ENCODE results near the gene LRBA.

LRBA gene

GRCh38 chr4:150439451-150439933, 575.6 kb downstream of the LRBA start:
- Histone ChIP-seq H3K9me3 (ENCODE audit: control insufficient read depth, insufficient read depth, low read length) (no peaks in the 10 kb centered on the region), H3K36me3 (ENCODE audit: control insufficient read depth, insufficient read depth, low read length) (no peaks in the 10 kb centered on the region), H3K9ac (ENCODE audit: low read depth, low read length) (no peak overlapping the region), H3K4me1 (ENCODE audit: control insufficient read depth, insufficient read depth, low read length) (no peaks in the 10 kb centered on the region), H3K27me3 (ENCODE audit: control insufficient read depth, insufficient read depth, low read length) (no peaks in the 10 kb centered on the region), H3K4me3 (ENCODE audit: low read depth, low read length) (no peak overlapping the region)

- H3K27me3 ChIP-seq (ENCODE audit: control insufficient read depth, insufficient read depth, low read length) = no peaks in the 10 kb centered on the region
- no peaks in the 10 kb centered on the region for H3K9me3 ChIP-seq (ENCODE audit: control insufficient read depth, insufficient read depth, low read length)
- no peaks in the 10 kb centered on the region for H3K36me3 ChIP-seq (ENCODE audit: control insufficient read depth, insufficient read depth, low read length)
- no peak overlapping the region for H3K4me3 ChIP-seq (ENCODE audit: low read depth, low read length)
- no peak overlapping the region for H3K9ac ChIP-seq (ENCODE audit: low read depth, low read length)
- H3K4me1 ChIP-seq (ENCODE audit: control insufficient read depth, insufficient read depth, low read length) = no peaks in the 10 kb centered on the region
These were observed 578.3 kb downstream of the LRBA start for GRCh38 chr4:150436598-150437370.

GRCh38 chr4:150431221-150431620, 583.9 kb downstream of the LRBA start:
- H3K4me3 ChIP-seq (ENCODE audit: low read depth, low read length) = no peak overlapping the region
- no peaks in the 10 kb centered on the region for H3K4me1 ChIP-seq (ENCODE audit: control insufficient read depth, insufficient read depth, low read length)
- no peaks in the 10 kb centered on the region for H3K36me3 ChIP-seq (ENCODE audit: control insufficient read depth, insufficient read depth, low read length)
- H3K27me3 ChIP-seq (ENCODE audit: control insufficient read depth, insufficient read depth, low read length) = no peaks in the 10 kb centered on the region
- H3K9me3 ChIP-seq (ENCODE audit: control insufficient read depth, insufficient read depth, low read length) = no peaks in the 10 kb centered on the region
- no peak overlapping the region for H3K9ac ChIP-seq (ENCODE audit: low read depth, low read length)

- no peak overlapping the region for H3K4me3 ChIP-seq (ENCODE audit: low read depth, low read length)
- H3K4me1 ChIP-seq (ENCODE audit: control insufficient read depth, insufficient read depth, low read length) = no peaks in the 10 kb centered on the region
- H3K36me3 ChIP-seq (ENCODE audit: control insufficient read depth, insufficient read depth, low read length) = no peaks in the 10 kb centered on the region
- no peak overlapping the region for H3K9ac ChIP-seq (ENCODE audit: low read depth, low read length)
- no peaks in the 10 kb centered on the region for H3K27me3 ChIP-seq (ENCODE audit: control insufficient read depth, insufficient read depth, low read length)
- no peaks in the 10 kb centered on the region for H3K9me3 ChIP-seq (ENCODE audit: control insufficient read depth, insufficient read depth, low read length)
These were observed 589.9 kb downstream of the LRBA start for GRCh38 chr4:150425161-150425560.

- Histone ChIP-seq H3K36me3 (ENCODE audit: control insufficient read depth, insufficient read depth, low read length) (no peaks in the 10 kb centered on the region), H3K4me1 (ENCODE audit: control insufficient read depth, insufficient read depth, low read length) (no peaks in the 10 kb centered on the region), H3K4me3 (ENCODE audit: low read depth, low read length) (no peak overlapping the region), H3K27me3 (ENCODE audit: control insufficient read depth, insufficient read depth, low read length) (no peaks in the 10 kb centered on the region), H3K9me3 (ENCODE audit: control insufficient read depth, insufficient read depth, low read length) (no peaks in the 10 kb centered on the region), H3K9ac (ENCODE audit: low read depth, low read length) (no peak overlapping the region)
These were observed 591.6 kb downstream of the LRBA start for GRCh38 chr4:150423503-150423902.

- no peaks in the 10 kb centered on the region for H3K9me3 ChIP-seq (ENCODE audit: control insufficient read depth, insufficient read depth, low read length)
- no peaks in the 10 kb centered on the region for H3K4me1 ChIP-seq (ENCODE audit: control insufficient read depth, insufficient read depth, low read length)
- no peak overlapping the region for H3K9ac ChIP-seq (ENCODE audit: low read depth, low read length)
- H3K36me3 ChIP-seq (ENCODE audit: control insufficient read depth, insufficient read depth, low read length) = no peaks in the 10 kb centered on the region
- H3K4me3 ChIP-seq (ENCODE audit: low read depth, low read length) = no peak overlapping the region
- H3K27me3 ChIP-seq (ENCODE audit: control insufficient read depth, insufficient read depth, low read length) = no peaks in the 10 kb centered on the region
These were observed 592.0 kb downstream of the LRBA start for GRCh38 chr4:150423074-150423473.

- H3K36me3 ChIP-seq (ENCODE audit: control insufficient read depth, insufficient read depth, low read length) = no peaks in the 10 kb centered on the region
- no peaks in the 10 kb centered on the region for H3K27me3 ChIP-seq (ENCODE audit: control insufficient read depth, insufficient read depth, low read length)
- no peak overlapping the region for H3K4me3 ChIP-seq (ENCODE audit: low read depth, low read length)
- H3K9me3 ChIP-seq (ENCODE audit: control insufficient read depth, insufficient read depth, low read length) = no peaks in the 10 kb centered on the region
- no peaks in the 10 kb centered on the region for H3K4me1 ChIP-seq (ENCODE audit: control insufficient read depth, insufficient read depth, low read length)
- no peak overlapping the region for H3K9ac ChIP-seq (ENCODE audit: low read depth, low read length)
These were observed 593.5 kb downstream of the LRBA start for GRCh38 chr4:150421612-150422011.

GRCh38 chr4:150419939-150420338, 595.1 kb downstream of the LRBA start:
- Histone ChIP-seq H3K4me1 (ENCODE audit: control insufficient read depth, insufficient read depth, low read length) (no peaks in the 10 kb centered on the region), H3K9me3 (ENCODE audit: control insufficient read depth, insufficient read depth, low read length) (no peaks in the 10 kb centered on the region), H3K4me3 (ENCODE audit: low read depth, low read length) (no peak overlapping the region), H3K27me3 (ENCODE audit: control insufficient read depth, insufficient read depth, low read length) (no peaks in the 10 kb centered on the region), H3K36me3 (ENCODE audit: control insufficient read depth, insufficient read depth, low read length) (no peaks in the 10 kb centered on the region), H3K9ac (ENCODE audit: low read depth, low read length) (no peak overlapping the region)

- Histone ChIP-seq H3K9ac (ENCODE audit: low read depth, low read length) (no peak overlapping the region), H3K4me1 (ENCODE audit: control insufficient read depth, insufficient read depth, low read length) (no peaks in the 10 kb centered on the region), H3K36me3 (ENCODE audit: control insufficient read depth, insufficient read depth, low read length) (no peaks in the 10 kb centered on the region), H3K27me3 (ENCODE audit: control insufficient read depth, insufficient read depth, low read length) (no peaks in the 10 kb centered on the region), H3K9me3 (ENCODE audit: control insufficient read depth, insufficient read depth, low read length) (no peaks in the 10 kb centered on the region), H3K4me3 (ENCODE audit: low read depth, low read length) (no peak overlapping the region)
These were observed 596.2 kb downstream of the LRBA start for GRCh38 chr4:150418757-150419410.

GRCh38 chr4:150415213-150415612, 599.9 kb downstream of the LRBA start:
- Histone ChIP-seq H3K27me3 (ENCODE audit: control insufficient read depth, insufficient read depth, low read length) (no peaks in the 10 kb centered on the region), H3K4me3 (ENCODE audit: low read depth, low read length) (no peak overlapping the region), H3K9me3 (ENCODE audit: control insufficient read depth, insufficient read depth, low read length) (no peaks in the 10 kb centered on the region), H3K9ac (ENCODE audit: low read depth, low read length) (no peak overlapping the region), H3K36me3 (ENCODE audit: control insufficient read depth, insufficient read depth, low read length) (no peaks in the 10 kb centered on the region), H3K4me1 (ENCODE audit: control insufficient read depth, insufficient read depth, low read length) (no peaks in the 10 kb centered on the region)

GRCh38 chr4:150411520-150411919, 603.6 kb downstream of the LRBA start:
- Histone ChIP-seq H3K9ac (ENCODE audit: low read depth, low read length) (no peak overlapping the region), H3K4me3 (ENCODE audit: low read depth, low read length) (no peak overlapping the region), H3K9me3 (ENCODE audit: control insufficient read depth, insufficient read depth, low read length) (no peaks in the 10 kb centered on the region), H3K4me1 (ENCODE audit: control insufficient read depth, insufficient read depth, low read length) (no peaks in the 10 kb centered on the region), H3K27me3 (ENCODE audit: control insufficient read depth, insufficient read depth, low read length) (no peaks in the 10 kb centered on the region), H3K36me3 (ENCODE audit: control insufficient read depth, insufficient read depth, low read length) (no peaks in the 10 kb centered on the region)

GRCh38 chr4:150402871-150403272, 612.2 kb downstream of the LRBA start:
- H3K4me3 ChIP-seq (ENCODE audit: low read depth, low read length) = no peak overlapping the region
- no peaks in the 10 kb centered on the region for H3K4me1 ChIP-seq (ENCODE audit: control insufficient read depth, insufficient read depth, low read length)
- no peaks in the 10 kb centered on the region for H3K9me3 ChIP-seq (ENCODE audit: control insufficient read depth, insufficient read depth, low read length)
- H3K36me3 ChIP-seq (ENCODE audit: control insufficient read depth, insufficient read depth, low read length) = no peaks in the 10 kb centered on the region
- no peak overlapping the region for H3K9ac ChIP-seq (ENCODE audit: low read depth, low read length)
- no peaks in the 10 kb centered on the region for H3K27me3 ChIP-seq (ENCODE audit: control insufficient read depth, insufficient read depth, low read length)

Data from iPS-15b (cell line).